GM12873 (cell line): ENCODE results near the gene BACH2.

ENCODE experiments used
- CTCF ChIP-seq: IDR thresholded peaks from 2 replicates; pipeline ENCODE4 v1.5.1; 2012; ENCODE audit warnings: low read depth, mild to moderate bottlenecking, moderate library complexity, low read length, control low read depth; ENCODE audit not compliant: insufficient read depth; ENCODE audit errors: missing control alignments

The BACH2 gene

GRCh38 chr6:90118069-90118468 is 178.6 kb downstream of the BACH2 start:
- TF ChIP-seq CTCF: no peak

DNA sequence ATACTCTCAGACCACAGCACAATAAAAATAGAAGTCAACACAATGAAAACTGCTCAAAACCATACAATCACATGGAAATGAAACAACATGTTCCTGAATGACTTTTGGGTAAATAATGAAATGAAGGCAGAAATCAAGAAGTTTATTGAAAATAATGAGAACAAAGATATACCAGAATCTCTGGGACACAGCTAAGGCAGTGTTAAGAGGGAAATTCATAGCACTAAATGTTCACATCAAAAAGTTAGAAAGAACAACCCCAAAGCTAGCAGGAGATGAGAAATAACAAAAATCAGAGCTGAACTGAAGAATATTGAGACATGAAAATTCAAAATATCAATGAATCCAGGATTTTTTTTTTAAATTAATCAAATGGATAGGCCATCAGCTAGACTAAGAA is 183.3 kb downstream of the BACH2 start:
- no peak for TF ChIP-seq CTCF

DNA sequence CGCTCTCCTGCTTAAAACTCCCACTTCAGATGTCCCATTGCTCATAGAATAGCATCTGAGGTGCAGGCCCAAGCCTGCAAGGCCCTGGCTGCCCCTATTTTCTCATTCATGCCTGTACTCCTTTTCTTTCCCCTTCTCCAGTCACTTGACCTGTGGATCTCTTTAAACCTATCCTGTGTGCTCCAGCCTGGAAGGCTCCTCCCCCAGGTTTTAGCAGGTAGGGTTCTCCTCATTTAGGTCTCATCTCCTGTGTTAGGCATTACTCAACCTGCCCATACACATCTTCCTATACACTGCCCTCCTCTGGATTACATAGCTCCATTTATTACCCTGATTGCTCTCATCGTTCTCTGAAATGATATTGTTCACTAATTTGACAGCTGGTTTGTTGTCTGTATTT is 185.3 kb downstream of the BACH2 start:
- TF ChIP-seq CTCF: no peak

GRCh38 chr6:90110971-90111370 is 185.7 kb downstream of the BACH2 start:
- no peak for TF ChIP-seq CTCF

DNA sequence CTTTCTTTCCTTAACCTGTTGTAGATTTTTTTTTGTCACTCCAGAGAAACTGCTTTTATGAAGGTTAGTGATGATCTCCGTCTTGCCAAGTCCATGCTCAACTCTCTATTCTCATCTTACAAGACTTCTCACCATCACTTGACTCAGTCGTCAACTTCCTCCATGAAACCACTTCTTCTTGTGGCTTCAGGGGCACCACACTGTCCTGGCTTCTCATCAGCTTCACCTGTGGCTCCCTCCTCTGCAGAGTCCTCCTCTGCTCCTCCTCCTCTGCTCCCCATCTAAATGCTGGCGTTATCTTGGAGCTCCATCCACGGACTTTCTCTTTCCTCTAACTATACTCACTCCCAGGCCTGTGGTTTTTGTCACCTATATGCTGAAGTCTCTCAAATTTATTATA is 187.5 kb downstream of the BACH2 start:
- no peak for TF ChIP-seq CTCF

- no peak for TF ChIP-seq CTCF
Observed at GRCh38 chr6:90107771-90108282, 188.8 kb downstream of the BACH2 start.

DNA sequence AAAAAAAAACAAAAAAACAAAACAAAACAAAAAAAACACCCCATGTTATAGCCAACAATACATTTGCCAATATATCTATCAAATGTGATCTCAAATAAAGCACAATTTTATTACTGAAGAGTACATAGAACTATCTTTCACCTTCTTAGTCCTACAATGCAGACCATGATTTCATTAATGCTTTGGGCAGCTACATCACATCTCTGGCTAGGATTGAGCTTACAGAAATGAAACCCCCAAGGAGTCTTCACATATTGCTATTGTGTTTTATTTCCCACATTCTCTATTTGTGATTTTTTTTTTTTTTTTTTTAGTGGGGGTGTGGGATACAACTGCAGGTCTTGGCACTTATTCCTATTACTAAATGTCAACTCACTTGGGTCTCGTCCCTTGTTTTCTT is 189.3 kb downstream of the BACH2 start:
- TF ChIP-seq CTCF: no peak

DNA sequence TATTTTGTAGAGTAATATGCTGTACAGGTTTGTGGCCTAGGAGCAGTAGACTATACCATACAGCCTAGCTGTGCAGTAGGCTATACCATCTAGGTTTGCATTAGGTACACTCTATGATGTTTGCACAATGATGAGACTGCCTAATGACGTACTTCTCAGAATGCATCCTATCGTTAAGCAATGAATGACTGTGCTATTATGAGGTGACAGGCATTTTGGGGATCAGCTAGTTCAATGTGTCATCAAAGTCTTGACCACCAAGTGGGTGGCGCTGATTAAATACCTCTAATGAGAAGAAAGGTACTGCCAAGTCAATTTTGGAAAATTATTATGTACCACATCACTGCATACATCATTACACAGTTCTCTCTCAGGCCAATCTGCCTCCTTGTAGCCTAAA is 190.2 kb downstream of the BACH2 start:
- TF ChIP-seq CTCF: no peak
